Retinal pigment epithelial cell (primary cell): ENCODE data around the gene CNPY1.

ENCODE experiments used
- DNase-seq: peaks from one replicate; pipeline ENCODE4 v3.0.0-alpha.2; 2010; ENCODE audit warnings: low read depth
- H3K4me3 ChIP-seq: 2 replicates; pipeline ENCODE4 v1.5.1; 2011; ENCODE audit warnings: mild to moderate bottlenecking, low read length, control low read depth, moderate library complexity
- CTCF ChIP-seq: conservative IDR thresholded peaks from 2 replicates; pipeline ENCODE4 v1.5.1; 2011; ENCODE audit warnings: low read depth, low read length, control low read depth, inconsistent platforms

The CNPY1 gene

DNA sequence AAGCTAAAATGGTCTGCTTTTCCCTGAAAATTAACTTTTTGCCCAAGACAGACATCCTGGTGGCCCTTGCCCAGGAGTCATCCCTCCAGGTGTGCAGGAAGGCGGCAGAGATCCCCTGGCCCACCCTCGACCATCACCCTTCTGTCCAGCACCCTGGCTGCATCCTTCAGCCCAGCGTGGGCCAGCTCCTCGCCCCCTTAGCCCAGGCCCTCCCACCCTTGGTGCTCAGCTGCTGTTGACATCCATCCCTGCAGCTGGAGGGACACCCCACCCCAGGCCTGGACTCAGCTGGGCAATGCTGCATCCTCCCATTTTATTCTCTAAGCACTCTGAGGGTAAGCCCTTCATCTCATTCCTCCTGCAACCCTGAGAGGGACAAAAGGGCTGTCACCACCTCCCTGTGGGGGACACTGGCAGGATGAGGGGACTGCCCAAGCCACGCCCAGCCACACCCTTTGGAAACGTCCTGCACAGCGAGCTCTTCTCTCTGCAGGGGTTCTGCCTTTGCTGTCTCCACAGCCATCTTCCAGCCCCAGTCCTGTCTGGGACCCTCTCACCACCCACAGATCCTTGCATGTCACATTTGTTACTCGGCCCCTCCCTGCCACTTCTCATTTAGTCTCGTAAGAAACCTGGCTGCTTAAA is 57.8 kb downstream of the CNPY1 start:
- TF ChIP-seq CTCF: no peak
- H3K4me3 ChIP-seq: no peak overlapping the region
- no peak for DNase-seq

GRCh38 chr7:155487509-155488482 is 58.6 kb downstream of the CNPY1 start:
- DNase-seq: no peak
- no peak overlapping the region for H3K4me3 ChIP-seq
- no peak for TF ChIP-seq CTCF

DNA sequence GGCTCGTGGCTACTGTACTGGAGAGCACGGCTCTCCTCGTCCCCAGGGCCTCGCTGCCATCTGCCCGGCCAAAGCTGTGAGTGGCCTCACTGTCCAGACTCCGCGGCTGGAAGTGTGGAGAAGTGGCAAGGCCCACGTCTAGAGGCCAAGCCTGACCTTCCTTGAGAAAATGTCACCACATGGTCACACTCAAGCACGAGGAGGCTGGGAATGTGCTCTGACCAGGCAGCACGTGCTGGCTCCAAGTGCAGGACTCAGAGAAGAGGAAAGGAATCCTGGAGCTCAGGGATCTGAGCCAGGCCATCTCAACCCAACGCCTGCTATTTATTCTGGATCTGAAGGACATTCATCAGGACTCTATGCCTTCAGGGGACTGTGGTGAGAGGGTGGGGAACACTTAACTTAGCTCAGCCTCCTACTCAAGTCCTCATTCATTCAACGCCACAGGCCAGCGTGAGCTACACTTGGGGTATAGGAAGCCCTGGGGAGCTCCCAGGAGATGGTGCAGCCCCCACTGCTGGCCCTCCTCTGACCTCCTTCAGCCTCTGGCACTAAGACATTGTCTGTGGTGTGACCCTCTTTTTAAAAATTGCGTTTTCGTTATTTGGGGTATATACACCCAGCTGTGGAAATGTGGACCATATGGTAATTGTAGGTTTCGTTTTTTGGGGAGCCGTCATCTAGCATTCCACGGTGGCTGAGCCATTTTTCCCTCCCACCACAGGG is 59.4 kb downstream of the CNPY1 start:
- H3K4me3 ChIP-seq: no peak overlapping the region
- TF ChIP-seq CTCF: no peak
- DNase-seq: no peak

GRCh38 chr7:155484483-155485399 is 61.6 kb downstream of the CNPY1 start:
- TF ChIP-seq CTCF: no peak
- no peak for DNase-seq
- no peak overlapping the region for H3K4me3 ChIP-seq

DNA sequence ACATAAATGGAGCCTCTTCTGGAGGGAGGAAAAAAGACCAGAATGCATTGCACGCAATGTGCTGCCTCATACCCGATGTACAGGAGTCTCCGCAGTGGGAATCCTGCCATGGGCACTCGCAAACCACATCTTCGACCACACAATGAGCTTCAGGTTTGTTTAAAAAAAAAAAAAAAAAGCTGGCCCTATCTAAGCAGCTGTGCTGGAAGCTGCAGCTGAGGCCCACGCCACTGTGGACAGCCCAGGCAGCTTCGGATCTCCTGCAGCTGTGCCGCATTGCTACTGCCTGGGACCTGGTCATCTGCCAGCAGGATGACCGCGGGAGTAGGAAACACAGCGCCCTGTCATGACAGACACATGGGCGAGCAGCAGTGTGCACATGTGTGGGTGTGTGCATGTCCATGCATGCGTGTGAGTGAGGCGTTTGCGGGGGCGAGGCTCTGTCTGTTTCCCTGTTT is 62.5 kb downstream of the CNPY1 start:
- H3K4me3 ChIP-seq: no peak overlapping the region
- TF ChIP-seq CTCF: no peak
- DNase-seq: no peak

DNA sequence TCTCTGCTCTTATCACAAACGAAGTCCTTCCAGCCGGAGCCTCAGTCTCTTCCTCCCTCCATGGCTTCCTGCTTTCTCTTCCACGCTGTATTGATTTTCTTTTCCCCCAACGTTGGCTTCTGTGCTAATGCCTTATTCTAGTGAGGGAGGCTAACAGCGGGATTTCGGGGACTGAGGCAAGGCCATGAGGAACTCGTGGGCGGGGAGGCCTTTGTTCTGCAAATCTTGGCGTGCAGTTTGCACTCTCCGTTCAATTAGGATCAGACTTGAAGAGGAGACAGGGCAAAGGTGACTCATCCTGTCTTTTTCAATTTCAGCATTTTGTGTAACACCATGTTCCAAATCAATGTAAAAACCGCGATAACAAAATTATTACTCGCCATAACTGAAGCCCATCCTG is 63.1 kb downstream of the CNPY1 start:
- no peak overlapping the region for H3K4me3 ChIP-seq
- TF ChIP-seq CTCF: no peak
- DNase-seq: no peak
